ENCODE data around the gene TMOD3.
"Not testable (repeated sequence)": the region's sequence is repeated elsewhere in the genome, so short reads cannot be mapped to it uniquely, and the experiment has no call there.

Gene TMOD3

GRCh38 chr15:51829376-51830275 is at the start of gene TMOD3:
Gene TMOD3 (plus strand): TSS chr15:51829653. CDS start chr15:51862885, 33,232 bp downstream.
- DNase-seq: peak; percentile 91

- DNase-seq: no peak
Measured at GRCh38 chr15:51780636-51781035, 48.8 kb upstream of the TMOD3 start.

GRCh38 chr15:51781506-51781905 is 47.9 kb upstream of the TMOD3 start:
- DNase-seq: no peak

GRCh38 chr15:51782357-51782896 is 47.0 kb upstream of the TMOD3 start:
- no peak for DNase-seq

GRCh38 chr15:51783967-51784366 is 45.5 kb upstream of the TMOD3 start:
- no peak for DNase-seq

- DNase-seq: not testable (repeated sequence)
Measured at GRCh38 chr15:51787130-51787529, 42.3 kb upstream of the TMOD3 start.

GRCh38 chr15:51792474-51792873 is 37.0 kb upstream of the TMOD3 start:
- not testable (repeated sequence) for DNase-seq

GRCh38 chr15:51793521-51794305 is 35.7 kb upstream of the TMOD3 start:
- no peak for DNase-seq

- DNase-seq: no peak
Measured at GRCh38 chr15:51796847-51797401, 32.5 kb upstream of the TMOD3 start.

- DNase-seq: no peak
Measured at GRCh38 chr15:51798281-51798680, 31.2 kb upstream of the TMOD3 start.

- DNase-seq: no peak
Measured at GRCh38 chr15:51799282-51800252, 29.9 kb upstream of the TMOD3 start.

GRCh38 chr15:51801391-51801835 is 28.0 kb upstream of the TMOD3 start:
- no peak for DNase-seq

- no peak for DNase-seq
Measured at GRCh38 chr15:51802593-51802992, 26.9 kb upstream of the TMOD3 start.

- no peak for DNase-seq
Measured at GRCh38 chr15:51803965-51804364, 25.5 kb upstream of the TMOD3 start.

- DNase-seq: no peak
Measured at GRCh38 chr15:51806123-51806522, 23.3 kb upstream of the TMOD3 start.

GRCh38 chr15:51809457-51809856 is 20.0 kb upstream of the TMOD3 start:
- DNase-seq: no peak

GRCh38 chr15:51812598-51812997 is 16.9 kb upstream of the TMOD3 start:
- DNase-seq: no peak

- no peak for DNase-seq
Measured at GRCh38 chr15:51814606-51815005, 14.8 kb upstream of the TMOD3 start.

- DNase-seq: no peak
Measured at GRCh38 chr15:51816611-51817010, 12.8 kb upstream of the TMOD3 start.

GRCh38 chr15:51818150-51818549 is 11.3 kb upstream of the TMOD3 start:
- DNase-seq: no peak

GRCh38 chr15:51825698-51826097 is 3.8 kb upstream of the TMOD3 start:
- DNase-seq: no peak
